Measurements from ENCODE around the gene TGFB1.

- TF ChIP-seq CTCF (IDR thresholded peaks at IDR 0.05): no peak
- TF ChIP-seq POLR2A (IDR thresholded peaks at IDR 0.05): no peak
Observed at GRCh38 chr19:41376998-41377365, 23.3 kb upstream of the TGFB1 start.
